Vagina (tissue), 2 donors: ENCODE data around the gene ARHGAP21.

Experiments
- CTCF ChIP-seq, 3 experiments: fragments of 450-650 bp in 2 of 3; fragments of 200-600 bp in 1 of 3; sonication (generic) in 1 of 3; IDR thresholded peaks; one replicate each; pipeline ENCODE4 v1.5.1; 2017 to 2019; ENCODE audit warnings: antibody characterized with exemption in 3 of 3, mild to moderate bottlenecking in 2 of 3, moderate library complexity in 2 of 3
- POLR2A ChIP-seq, 2 donors: fragments of 450-650 bp; IDR thresholded peaks; one replicate each; pipeline ENCODE4 v1.6.1; 2017; ENCODE audit warnings: antibody characterized with exemption in 2 of 2, mild to moderate bottlenecking in 2 of 2, moderate library complexity in 2 of 2

- TF ChIP-seq CTCF (IDR thresholded peaks at IDR 0.05) (no peak), POLR2A (IDR thresholded peaks at IDR 0.05) (no peak)
Measured at GRCh38 chr10:24597961-24598360, 125.7 kb downstream of the ARHGAP21 start.
